Right lung (tissue), 5 donors: ENCODE data around the gene CPEB3. TPM values are rescaled to one million over a fixed set of nuclear protein-coding genes. Genes with fewer than 3 reads are reported as not detected.
"Not testable (repeated sequence)": the region's sequence is repeated elsewhere in the genome, so short reads cannot be mapped to it uniquely, and the experiment has no call there.

Experiments used
- DNase-seq, 2 donors: peaks; one replicate each; pipeline ENCODE4 v3.0.0-alpha.2; 2013
- polyA plus RNA-seq, 5 donors: library from polyadenylated mRNA; unstranded; fragments of 120-200 nt; gene quantifications; one replicate each; pipeline versions ENCODE4 v1.2.1 to v1.2.3, GENCODE V29; 2013; ENCODE audit warnings: inconsistent platforms in 1 of 5, low replicate concordance in 1 of 5; ENCODE audit not compliant: insufficient read length in 5 of 5, insufficient read depth in 1 of 5

CPEB3 gene
- polyA plus RNA-seq, 5 donors: 2.7 to 4.2 (median 3.3) TPM

DNA sequence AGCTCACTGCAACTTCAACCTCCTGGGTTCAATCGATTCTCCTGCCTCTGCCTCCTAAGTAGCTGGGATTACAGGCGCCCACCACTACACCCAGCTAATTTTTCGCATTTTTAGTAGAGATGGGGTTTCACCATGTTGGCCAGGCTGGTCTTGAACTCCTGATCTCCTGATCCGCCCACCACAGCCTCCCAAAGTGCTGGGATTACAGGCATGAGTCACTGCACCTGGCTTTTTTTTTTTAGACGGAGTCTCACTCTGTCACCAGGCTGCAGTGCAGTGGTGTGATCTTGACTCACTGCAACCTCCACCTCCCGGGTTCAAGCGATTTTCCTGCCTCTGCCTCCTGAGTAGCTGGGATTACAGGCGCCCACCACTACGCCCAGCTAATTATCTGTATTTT lies 75.7 kb downstream of the CPEB3 start:
- DNase-seq: not testable (repeated sequence)

DNA sequence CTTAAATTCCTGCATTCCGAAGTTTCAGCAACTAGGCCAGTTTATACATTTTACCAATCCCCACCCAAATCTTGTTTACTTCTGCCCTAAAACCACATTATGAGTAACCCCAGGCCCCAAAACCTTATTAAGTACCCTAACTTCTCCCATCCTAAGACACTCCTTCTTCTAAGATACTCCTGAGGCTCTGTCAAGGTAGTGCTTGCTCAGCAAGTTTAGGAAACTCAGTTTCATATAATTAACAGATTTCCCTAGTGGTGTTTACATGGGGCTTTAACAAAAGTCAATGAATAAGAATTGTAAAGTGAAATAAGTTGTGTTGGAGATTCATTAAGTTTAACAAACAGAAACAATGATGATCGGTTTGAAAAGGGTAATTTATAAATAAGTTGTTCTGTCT lies 77.8 kb downstream of the CPEB3 start:
- DNase-seq: no peak

DNA sequence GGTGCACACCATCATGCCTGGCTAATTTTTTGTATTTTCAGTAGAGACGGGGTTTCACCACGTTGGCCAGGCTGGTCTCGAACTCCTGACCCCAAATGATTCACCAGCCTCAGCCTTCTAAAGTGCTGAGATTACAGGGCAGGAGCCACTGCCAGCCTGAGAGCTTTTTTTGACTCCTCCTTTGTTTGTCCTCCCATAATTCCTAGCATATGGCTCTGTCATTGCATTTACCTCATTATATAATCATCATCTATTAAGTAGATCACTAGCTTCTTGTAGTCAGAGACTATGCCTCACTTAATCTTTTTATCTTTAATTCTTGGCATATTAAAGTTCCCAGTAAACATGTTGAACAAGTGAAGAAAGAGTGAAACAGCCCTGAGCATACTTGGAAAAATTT lies 82.1 kb downstream of the CPEB3 start:
- DNase-seq: no peak

DNA sequence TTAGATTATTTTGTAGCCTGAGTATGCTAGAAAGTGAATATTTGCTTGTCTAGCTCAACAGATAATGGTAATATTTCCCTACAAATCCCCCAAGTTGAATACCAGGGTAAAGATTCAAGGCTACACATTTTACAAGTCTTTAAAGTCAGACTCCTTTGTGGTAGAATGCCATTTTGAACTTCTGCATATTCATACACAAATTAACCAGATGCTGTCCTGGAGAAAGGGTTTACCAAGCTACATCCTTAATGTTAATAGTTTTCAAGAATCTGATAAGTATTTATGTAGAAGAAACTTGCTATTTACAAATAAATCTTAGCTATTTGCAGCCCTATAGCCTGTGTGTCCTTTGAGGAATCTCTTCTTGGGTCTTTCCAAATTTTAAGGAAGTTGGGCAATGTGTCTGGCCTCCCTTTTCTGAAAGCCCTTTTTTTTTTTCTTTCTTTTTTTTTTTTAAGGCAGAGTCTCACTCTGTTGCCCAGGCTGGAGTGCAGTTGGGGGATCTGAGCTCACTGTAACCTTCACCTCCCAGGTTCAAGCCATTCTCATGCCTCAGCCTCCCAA lies 82.6 kb downstream of the CPEB3 start:
- no peak for DNase-seq

DNA sequence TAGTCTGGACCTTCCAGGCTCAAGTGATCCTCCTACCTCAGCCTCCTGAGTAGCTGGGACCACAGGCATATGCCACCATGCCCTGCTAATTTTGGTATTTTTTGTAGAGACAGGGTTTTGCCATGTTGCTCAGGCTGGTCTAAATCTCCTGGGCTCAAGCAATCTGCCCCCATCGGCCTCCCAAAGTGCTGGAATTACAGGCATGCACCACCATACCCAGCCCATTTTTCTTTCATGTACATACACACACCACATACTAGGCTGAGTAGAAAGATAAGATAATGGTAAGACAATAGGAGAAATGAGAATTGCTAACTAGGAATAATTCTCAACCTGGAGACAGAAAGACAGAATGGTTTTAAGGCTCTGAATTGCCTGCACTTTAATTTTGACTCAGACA lies 83.8 kb downstream of the CPEB3 start:
- DNase-seq: no peak

DNA sequence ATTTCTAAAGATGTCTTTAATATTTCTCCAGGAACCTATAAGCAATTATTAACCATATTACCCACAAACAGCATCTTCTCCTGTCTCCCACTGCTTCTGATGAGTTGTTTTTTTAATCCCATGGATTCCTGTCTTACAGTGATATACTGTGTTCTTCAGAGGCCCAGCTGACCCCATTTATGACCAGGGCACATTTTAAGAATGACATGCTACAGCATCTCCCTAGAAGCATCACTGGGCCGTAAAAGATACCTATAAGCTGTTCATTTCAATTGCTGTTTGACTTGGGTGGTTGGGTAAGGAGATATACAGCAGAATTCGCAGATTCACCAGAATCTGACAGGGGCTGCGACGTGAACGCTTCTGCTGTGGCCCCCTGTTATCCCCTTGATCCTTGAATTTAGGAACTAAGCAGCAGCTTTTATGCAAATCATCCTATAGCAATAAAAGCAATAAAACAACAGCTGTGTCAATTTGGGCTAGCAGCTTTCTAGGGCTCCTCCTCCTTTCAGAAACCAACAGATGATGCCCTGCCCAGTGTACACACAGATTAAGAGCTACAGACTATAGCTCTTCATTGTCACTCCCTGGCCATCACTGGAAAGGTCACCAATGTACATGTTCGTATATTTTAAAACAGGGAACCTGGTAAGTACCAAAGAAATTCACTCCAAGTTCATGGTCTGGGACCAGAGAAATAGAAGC lies 86.8 kb downstream of the CPEB3 start:
- DNase-seq: no peak

DNA sequence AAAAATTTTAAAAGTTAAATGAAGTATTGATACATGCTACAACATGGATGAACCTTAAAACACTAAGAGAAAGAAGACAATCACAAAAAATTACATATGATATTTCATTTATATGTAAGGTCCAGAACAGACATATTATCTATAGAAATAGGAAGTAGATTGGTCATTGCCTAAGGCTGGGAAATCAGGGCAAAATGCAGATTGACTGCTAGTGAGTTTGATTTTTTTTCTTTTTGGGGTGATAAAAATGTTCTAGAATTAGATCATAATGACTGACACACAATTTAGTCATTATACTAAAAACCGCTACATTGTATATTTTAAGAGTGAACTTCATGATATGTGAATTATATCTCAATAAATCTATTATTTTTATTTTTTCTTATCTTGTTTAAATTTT lies 88.3 kb downstream of the CPEB3 start:
- DNase-seq: no peak

DNA sequence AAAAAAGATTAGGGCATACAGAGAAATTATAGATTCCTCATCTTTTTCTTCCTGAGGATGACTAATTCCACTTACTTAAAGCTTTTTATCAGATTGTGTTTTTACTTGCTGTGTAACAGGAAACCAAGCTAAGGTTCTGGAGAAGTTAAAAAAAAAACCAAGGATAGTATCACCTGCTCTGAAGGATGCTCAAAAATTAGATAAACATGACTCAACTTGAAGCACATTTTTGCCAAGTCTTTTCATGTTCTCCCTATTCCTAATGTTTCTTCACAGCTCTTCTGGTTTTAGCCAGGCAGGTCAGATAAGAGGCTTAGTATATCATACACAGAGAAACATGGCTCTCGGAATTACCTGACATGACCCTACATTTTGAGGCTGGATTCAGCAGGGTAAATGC lies 90.3 kb downstream of the CPEB3 start:
- no peak for DNase-seq

DNA sequence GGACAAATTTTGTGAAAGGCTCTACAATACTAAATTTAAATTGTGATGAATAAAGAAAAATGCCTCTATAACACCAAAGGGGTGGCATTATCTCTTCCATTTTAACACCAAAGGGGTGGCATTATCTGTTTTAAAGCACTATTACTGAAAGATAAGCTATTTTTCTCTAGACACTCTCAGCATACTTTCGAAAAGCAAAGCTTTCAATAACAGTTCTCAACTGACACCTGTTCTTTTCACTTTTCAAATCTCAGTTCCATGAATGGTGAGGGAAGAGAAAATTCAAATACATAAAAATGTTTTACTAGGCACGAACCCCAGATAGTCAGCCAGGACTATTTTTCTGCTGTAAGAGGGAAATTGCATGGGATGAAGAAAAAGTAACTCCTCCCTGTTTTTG lies 103.8 kb downstream of the CPEB3 start:
- DNase-seq: no peak

DNA sequence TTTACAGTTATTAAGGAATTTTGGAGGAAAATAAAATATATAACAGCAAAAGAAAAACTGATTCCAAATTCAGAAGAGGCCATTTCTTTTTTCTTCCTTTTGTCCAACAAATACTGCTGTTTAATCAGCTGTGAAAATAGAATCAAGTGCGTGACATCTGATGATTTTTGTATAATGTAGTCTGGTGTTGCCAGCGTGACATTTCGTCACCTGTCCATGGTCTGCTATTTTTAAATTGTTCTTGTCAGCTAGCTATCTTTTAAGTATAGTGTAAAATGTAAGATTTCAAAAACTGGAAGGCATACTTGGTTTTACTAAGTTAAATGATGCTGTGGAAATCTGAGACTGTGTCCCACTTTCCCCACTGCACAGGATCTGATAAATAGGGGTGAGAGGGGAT lies 105.9 kb downstream of the CPEB3 start:
- DNase-seq: no peak

DNA sequence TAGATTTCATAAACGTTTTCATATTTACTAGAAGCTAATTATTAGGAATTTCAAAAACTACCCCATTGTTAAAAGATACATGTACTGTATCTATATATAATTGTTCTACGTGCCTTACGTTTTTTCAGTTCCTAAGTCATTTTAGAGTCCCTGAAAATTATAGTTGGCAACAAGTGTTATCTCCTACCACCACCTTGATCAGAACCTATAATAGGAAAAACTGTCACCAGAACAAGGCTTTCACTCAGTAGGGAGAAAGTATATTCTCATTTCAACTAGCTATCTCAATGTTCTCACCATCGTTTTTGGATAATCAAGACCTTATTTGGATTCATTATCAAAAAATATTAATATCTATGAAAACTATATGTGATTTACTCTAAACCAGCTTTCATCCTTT lies 107.7 kb downstream of the CPEB3 start:
- no peak for DNase-seq

DNA sequence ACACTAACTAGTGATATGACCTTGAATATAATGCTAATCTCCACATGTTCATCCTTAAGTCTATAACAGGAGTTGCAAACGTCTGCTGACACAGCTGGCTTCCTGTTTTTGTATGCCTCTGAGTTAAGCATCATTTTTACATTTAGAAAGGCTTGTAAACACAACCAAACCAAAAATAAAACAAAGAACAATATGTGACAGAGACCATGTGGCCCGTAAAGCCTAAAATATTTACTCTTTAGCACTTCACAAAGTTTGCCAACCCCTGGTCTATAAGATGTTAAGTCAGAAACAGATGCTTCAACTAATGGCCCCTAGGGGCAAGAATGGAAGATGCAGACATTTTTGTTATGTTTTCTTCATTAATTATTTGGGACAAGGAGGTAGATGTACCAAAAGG lies 109.3 kb downstream of the CPEB3 start:
- no peak for DNase-seq

DNA sequence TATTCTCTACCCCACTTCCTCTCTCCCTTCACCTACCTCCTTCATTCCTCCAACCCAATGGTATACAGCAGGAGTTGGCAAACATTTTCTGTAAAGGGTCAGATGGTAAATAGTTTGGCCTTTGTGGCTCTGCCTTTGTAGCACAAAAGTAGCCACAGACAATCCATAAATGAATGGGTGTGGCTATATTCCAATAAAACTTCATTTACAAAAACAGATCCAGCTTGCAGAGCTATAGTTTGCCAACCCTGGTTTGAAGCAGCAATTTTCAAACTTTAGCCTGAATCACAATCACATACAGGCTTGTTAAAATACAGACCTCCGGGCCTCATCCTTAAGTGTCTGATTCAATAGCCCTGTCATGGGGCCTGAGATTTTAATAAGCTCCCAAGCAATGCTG lies 110.5 kb downstream of the CPEB3 start:
- no peak for DNase-seq

DNA sequence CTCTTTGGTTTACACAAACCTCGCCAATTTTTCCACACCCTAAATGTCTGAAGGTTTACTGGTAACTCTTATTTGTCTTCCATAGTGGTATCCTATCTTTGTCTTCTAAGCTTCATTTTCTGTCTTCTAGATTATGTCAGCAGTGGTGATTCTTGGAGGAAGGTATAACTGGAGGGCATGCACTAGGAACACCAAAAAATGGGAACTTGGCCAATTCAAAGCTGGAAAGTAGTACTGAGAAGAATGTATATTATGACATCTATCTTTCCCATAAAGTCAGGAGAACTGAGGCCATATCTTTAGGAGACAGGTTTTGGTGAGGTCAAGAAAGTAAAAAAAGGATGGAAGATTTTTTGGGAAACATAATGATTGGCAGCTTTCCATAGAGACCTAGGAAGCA lies 113.3 kb downstream of the CPEB3 start:
- DNase-seq: no peak

DNA sequence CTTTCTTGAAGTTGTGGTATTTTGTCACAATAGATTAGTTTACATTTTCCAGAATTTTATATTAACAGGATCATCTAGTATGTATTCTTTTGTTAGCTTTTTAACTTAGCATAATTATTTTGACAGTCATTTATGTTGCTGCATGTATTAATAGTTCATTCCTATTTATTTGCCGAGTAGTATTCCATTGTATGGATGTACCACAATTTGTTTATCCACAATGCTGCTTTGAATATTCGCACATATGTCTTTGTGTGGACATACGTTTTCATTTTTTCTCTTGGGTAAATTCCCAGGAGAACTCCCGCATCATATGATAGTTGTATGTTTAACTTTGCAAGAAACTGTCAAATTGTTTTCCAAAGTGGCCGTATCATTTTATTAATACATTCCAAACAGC lies 115.7 kb downstream of the CPEB3 start:
- no peak for DNase-seq

DNA sequence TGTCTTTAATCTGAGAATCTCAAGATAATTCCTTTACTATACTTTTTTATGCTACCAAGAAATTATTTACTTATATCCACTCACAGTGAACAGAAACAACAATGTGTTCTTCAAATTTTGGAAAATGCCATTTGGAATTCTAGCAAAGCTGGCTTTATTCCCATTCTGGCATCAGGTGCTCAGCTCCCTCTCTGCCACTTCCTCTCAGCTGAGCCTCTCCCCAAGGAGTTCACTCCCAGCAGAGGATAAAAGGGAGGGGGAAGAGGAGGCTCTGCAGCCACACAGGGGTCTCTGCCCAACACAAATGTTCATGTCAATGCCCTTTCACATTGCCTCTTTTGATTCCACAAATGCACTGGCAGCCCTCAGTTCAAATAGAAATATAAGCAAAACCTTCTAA lies 116.9 kb downstream of the CPEB3 start:
- DNase-seq: no peak

DNA sequence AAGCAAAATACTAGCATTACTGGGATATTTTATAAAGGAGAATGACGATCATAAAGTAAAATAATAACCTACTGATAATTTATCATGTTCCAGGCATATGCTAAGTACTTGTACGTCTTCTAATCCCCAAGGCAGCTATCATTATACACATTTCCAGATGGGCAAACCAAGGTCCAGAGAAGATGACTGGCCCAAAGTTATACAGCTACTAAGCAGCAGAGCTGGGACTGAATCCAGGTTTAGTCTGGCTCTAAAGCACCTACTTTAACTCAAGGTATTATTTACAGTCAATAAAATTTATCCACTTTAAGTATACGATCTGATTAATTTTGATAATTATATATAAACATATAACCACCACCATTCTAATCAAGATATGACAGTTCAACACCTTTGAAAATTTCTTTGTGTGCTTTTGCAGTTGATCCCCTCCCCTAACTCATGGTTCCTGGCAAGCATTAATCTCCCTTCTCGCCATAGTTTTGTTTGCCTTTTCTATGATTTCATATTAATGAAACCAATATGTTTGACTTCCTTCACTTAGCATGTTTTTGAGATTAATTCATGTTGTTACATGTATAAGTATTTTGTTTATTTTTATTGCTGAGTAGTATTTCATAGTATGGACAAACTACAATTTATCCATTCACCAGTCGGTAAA lies 126.7 kb downstream of the CPEB3 start:
- DNase-seq: no peak

DNA sequence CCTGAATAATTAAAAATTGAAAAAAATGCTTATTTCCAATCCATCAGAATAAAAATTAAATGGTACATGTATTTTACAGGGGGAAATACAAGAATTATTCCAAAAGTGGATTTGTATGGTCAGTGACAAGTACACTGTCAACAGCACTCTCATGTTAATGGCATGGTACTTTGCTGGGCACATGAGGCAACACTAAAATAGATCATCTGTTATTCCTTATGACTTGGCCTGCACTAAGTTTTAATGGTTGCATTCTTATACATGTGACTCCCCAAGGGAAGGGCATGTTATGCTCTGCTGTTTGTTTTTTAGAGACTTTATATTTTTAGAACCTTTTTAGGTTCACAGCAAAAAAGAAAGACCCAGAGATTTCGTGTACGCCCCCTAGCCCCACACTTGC lies 128.3 kb downstream of the CPEB3 start:
- DNase-seq: no peak

DNA sequence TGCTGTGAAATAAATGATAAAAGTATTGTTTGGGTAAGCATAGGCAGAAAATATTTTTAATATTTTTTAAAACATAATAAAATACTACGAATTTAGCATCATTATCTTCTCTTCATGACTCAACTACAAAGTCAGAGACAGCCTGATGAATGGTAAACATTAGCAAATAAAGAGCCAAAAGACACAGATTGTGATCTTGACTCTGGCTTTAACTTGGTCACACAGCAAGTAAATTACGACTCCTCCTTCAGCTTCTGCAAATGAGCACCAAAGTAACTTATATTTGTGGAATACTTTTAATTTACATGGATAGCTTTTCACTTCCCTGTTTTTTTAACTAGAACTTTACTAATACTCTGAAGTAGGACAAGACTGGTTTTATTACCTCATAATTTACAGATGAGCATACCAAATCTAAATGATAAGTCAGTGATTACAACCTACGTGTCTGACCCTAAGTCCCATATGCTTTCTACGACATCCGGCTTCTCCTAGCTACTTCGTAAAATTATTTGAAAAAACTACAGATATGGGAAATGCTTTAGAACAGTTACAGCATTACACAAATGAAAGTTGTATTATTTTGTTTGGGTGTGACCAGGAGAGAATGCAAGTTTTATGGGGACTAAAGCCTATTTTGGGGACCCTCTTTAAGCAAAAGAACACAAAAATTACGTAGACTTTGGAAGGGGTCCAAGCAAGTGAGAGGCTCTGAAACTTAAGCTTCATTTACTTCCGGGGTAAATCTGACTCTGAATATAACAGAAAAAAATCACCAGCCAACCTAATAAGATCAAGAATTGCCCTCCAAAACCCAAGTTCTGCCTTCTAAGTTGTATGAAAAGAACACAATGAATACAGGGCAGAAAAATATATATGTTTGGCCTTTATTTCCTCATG lies 133.8 kb downstream of the CPEB3 start:
- DNase-seq: peak in 1 of 2 donors; percentile 18

DNA sequence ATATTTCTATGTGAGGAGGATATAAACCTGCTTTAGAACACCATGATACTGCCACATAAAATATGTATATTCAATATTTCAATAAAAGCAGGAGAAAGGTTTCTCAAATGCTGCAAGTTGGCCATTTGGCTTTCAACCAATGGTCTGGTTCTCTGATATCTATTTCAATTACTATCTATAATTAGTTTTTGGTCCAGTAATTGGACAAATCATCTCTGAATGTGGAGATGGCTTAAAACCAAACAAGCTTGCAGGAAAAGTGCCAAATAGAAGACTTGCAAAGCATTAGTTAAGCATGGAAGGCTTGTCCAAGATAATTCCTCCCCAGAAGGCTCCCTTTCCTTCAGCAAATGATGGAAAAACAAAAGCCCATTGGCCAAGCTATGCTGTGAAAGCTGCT lies 140.1 kb downstream of the CPEB3 start:
- no peak for DNase-seq

DNA sequence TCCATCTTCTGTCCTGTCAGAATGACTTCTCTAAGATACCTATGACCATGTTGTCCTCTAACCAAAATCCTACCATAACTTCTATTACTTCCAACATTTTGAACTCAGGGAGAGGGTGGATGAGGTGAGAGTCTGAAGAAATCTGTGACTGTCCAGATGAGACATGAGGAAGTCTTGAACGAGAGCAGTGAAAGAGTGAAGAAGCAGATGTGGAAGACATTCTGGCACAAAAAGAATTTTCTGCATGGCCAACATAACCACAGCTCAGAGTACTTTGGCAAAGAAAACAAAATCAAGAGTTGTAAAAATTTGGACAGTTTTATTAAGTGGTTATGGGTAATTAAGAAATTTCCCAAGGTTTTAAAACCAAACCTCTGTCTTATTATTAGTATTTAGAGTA lies 141.6 kb downstream of the CPEB3 start:
- DNase-seq: no peak

DNA sequence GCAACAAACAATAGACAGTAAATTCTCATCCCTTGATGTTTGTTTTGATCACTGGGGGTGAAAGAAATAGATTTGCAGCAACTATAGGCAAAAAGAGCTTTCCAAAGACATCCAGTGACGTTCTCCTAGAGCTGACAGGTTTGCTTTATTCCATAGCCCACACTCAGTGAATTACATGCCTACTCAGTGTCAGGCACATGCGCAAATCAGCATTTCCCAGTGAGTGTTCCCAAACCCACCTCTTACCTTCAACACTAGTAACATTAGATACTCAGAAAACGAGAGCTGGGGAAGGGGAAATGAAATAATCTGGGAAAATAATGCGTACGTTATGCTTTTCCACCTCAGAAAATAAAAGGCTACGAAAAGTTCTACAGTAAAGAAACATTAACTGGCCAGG lies 144.1 kb downstream of the CPEB3 start:
- no peak for DNase-seq

DNA sequence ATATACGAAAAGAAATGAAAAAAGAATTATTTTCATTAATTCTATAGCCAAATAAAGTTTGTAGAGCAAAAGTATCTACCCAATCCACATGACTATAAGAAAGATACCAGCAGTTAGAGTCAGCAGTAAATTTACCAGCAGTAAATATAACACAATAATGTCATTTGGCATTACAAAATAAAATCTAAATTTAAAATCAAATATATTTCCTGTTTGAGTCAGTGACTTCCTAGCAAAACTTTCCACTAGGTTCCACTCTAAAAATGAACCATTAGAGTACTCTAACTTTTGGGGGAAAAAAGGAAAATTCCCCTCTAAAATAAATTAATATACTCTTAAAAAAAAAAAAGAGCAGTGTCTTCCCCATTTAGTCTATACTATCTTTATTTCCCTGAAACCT lies 144.8 kb downstream of the CPEB3 start:
- DNase-seq: no peak
